OCI-LY3 (cell line): ENCODE measurements around the gene ATN1.
"Not testable (repeated sequence)": the region's sequence is repeated elsewhere in the genome, so short reads cannot be mapped to it uniquely, and the experiment has no call there.

ENCODE experiments used
- H2AFZ ChIP-seq: fragments of 200-600, 300-600 bp; shearing (Covaris generic); 2 replicates; pipeline ENCODE4 v1.6.0; 2014; ENCODE audit warnings: antibody characterized with exemption, low read depth, low read length
- H3K27ac ChIP-seq: fragments of 200-600, 300-600 bp; sonication (generic); 2 replicates; pipeline ENCODE4 v1.5.1; 2014; ENCODE audit warnings: mild to moderate bottlenecking, low read length, moderate library complexity, mixed read lengths
- H3K27me3 ChIP-seq: fragments of 200-600, 300-600 bp; sonication (generic); 2 replicates; pipeline ENCODE4 v1.6.1; 2014; ENCODE audit warnings: low read depth, low read length, mixed read lengths
- H3K36me3 ChIP-seq: fragments of 200-600, 300-600 bp; sonication (generic); replicated peaks from 2 replicates; pipeline ENCODE3; 2014; ENCODE audit warnings: low read depth, low read length, mixed read lengths
- H3K4me1 ChIP-seq: fragments of 300-600, 200-600 bp; sonication (generic); 2 replicates; pipeline ENCODE4 v1.6.1; 2014; ENCODE audit warnings: low read length, mixed read lengths
- H3K4me2 ChIP-seq: fragments of 200-600, 300-600 bp; sonication (generic); 2 replicates; pipeline ENCODE4 v1.6.1; 2014; ENCODE audit warnings: low read length, mixed read lengths
- H3K4me3 ChIP-seq: fragments of 300-600, 200-600 bp; sonication (generic); 2 replicates; pipeline ENCODE4 v1.5.1; 2014; ENCODE audit warnings: antibody characterized with exemption, mild to moderate bottlenecking, low read length, moderate library complexity
- H3K79me2 ChIP-seq: fragments of 300-600, 200-600 bp; shearing (Covaris generic); 2 replicates; pipeline ENCODE4 v1.6.1; 2014; ENCODE audit warnings: mild to moderate bottlenecking, low read length, mixed read lengths
- H3K9ac ChIP-seq: fragments of 300-600, 200-600 bp; shearing (Covaris generic); 2 replicates; pipeline ENCODE4 v1.6.0; 2014; ENCODE audit warnings: mild to moderate bottlenecking, low read length, moderate library complexity
- H3K9me3 ChIP-seq: fragments of 200-600, 300-600 bp; shearing (Covaris generic); 2 replicates; pipeline ENCODE4 v1.6.1; 2014; ENCODE audit warnings: low read length, mixed read lengths; ENCODE audit not compliant: insufficient read depth
- H4K20me1 ChIP-seq: fragments of 200-600, 300-600 bp; sonication (generic); 2 replicates; pipeline ENCODE4 v1.6.1; 2016; ENCODE audit warnings: low read length, mixed read lengths; ENCODE audit not compliant: insufficient read depth
- EZH2phosphoT487 ChIP-seq: fragments of 200-600 bp; shearing (Covaris generic); IDR thresholded peaks from 2 replicates; pipeline ENCODE4 v1.6.1; 2018; ENCODE audit warnings: antibody characterized with exemption, mixed run types, low read depth
- TF ChIP-seq, protein P1 (sequence below): fragments of 200-600, 300-600 bp; sonication (generic); IDR thresholded peaks from 2 replicates; pipeline ENCODE4 v1.5.1; 2014; ENCODE audit warnings: antibody characterized with exemption, low read length, low read depth

Gene ATN1, protein sequence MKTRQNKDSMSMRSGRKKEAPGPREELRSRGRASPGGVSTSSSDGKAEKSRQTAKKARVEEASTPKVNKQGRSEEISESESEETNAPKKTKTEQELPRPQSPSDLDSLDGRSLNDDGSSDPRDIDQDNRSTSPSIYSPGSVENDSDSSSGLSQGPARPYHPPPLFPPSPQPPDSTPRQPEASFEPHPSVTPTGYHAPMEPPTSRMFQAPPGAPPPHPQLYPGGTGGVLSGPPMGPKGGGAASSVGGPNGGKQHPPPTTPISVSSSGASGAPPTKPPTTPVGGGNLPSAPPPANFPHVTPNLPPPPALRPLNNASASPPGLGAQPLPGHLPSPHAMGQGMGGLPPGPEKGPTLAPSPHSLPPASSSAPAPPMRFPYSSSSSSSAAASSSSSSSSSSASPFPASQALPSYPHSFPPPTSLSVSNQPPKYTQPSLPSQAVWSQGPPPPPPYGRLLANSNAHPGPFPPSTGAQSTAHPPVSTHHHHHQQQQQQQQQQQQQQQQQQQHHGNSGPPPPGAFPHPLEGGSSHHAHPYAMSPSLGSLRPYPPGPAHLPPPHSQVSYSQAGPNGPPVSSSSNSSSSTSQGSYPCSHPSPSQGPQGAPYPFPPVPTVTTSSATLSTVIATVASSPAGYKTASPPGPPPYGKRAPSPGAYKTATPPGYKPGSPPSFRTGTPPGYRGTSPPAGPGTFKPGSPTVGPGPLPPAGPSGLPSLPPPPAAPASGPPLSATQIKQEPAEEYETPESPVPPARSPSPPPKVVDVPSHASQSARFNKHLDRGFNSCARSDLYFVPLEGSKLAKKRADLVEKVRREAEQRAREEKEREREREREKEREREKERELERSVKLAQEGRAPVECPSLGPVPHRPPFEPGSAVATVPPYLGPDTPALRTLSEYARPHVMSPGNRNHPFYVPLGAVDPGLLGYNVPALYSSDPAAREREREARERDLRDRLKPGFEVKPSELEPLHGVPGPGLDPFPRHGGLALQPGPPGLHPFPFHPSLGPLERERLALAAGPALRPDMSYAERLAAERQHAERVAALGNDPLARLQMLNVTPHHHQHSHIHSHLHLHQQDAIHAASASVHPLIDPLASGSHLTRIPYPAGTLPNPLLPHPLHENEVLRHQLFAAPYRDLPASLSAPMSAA (N-terminal part only)

DNA sequence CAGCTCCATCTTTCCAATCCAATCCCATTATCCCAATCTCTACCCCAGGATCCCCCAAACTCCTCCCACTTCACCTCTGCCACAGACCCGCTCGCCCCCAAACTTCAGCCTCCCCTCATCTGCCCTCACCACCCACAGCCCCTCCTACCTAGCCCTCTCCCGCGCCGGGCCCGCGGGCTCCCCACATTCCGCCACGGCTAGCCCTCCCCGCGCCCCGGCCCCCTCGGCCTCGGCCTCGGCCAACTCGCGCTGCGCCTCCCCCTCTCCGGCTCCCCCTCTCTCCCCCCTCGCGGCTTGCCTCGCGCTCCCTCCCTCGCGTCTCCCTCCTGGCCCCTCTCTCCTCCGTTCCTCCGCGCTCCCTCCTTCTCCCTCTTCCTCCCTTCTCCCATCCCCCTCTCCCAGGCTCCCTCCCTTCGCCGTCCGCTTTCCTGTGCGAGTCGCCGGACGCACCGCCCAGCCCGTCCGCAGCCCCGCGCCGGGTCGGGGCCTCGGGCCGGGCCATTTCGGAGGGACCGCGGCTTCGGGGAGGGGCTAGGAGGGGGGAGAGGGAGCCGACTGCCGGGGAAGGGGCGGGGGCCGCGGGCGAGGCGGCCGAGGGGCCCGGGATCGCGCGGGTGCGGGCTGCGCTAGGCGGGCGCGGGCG is at the start of gene ATN1:
Gene ATN1 (plus strand): TSS at position 581 of the 643 bp plus-strand sequence. CDS start 6,043 bp downstream, outside the sequence.
- H3K27ac ChIP-seq: peak within 1 kb of the TSS; percentile 66

DNA sequence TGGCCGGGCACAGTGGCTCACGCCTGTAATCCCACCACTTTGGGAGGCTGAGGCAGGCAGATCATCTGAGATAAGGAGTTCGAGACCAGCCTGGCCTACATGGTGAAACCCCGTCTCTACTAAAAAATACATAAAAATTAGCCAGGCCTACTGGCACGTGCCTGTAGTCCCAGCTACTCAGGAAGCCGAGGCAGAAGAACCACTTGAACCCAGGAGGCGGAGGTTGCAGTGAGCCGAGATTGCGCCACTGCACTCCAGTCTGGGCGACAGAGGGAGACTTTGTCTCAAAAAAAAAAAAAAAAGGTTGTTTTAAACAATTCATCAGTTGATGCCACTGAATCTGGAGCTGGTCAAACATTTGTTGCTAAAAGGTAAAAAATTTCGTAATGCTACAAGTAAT is 47.9 kb upstream of the ATN1 start:
- not testable (repeated sequence) for H3K79me2 ChIP-seq, H2AFZ ChIP-seq, H3K27ac ChIP-seq, H4K20me1 ChIP-seq, H3K27me3 ChIP-seq, H3K36me3 ChIP-seq, H3K9ac ChIP-seq, H3K4me3 ChIP-seq, H3K4me1 ChIP-seq, H3K9me3 ChIP-seq, H3K4me2 ChIP-seq

More for the DNA sequence above, at the start of gene ATN1:
- peak within 1 kb of the TSS; percentile 95 for H3K4me2 ChIP-seq
- no peaks in the 10 kb centered on the region for H3K27me3 ChIP-seq
- H3K9ac ChIP-seq: peak within 1 kb of the TSS; percentile 96
- H4K20me1 ChIP-seq: no peaks in the 10 kb centered on the region
- peaks cover 39% of the 10 kb centered on the region for H3K79me2 ChIP-seq
- TF ChIP-seq, protein P1, sequence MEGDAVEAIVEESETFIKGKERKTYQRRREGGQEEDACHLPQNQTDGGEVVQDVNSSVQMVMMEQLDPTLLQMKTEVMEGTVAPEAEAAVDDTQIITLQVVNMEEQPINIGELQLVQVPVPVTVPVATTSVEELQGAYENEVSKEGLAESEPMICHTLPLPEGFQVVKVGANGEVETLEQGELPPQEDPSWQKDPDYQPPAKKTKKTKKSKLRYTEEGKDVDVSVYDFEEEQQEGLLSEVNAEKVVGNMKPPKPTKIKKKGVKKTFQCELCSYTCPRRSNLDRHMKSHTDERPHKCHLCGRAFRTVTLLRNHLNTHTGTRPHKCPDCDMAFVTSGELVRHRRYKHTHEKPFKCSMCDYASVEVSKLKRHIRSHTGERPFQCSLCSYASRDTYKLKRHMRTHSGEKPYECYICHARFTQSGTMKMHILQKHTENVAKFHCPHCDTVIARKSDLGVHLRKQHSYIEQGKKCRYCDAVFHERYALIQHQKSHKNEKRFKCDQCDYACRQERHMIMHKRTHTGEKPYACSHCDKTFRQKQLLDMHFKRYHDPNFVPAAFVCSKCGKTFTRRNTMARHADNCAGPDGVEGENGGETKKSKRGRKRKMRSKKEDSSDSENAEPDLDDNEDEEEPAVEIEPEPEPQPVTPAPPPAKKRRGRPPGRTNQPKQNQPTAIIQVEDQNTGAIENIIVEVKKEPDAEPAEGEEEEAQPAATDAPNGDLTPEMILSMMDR: no peak
- TF ChIP-seq EZH2phosphoT487: no peak
- H2AFZ ChIP-seq: peak within 1 kb of the TSS; percentile 99
- H3K4me1 ChIP-seq: peaks cover 29% of the 10 kb centered on the region
- H3K9me3 ChIP-seq: no peaks in the 10 kb centered on the region
- H3K36me3 ChIP-seq: peaks cover 10% of the 10 kb centered on the region
- peak within 1 kb of the TSS; percentile 100 for H3K4me3 ChIP-seq

DNA sequence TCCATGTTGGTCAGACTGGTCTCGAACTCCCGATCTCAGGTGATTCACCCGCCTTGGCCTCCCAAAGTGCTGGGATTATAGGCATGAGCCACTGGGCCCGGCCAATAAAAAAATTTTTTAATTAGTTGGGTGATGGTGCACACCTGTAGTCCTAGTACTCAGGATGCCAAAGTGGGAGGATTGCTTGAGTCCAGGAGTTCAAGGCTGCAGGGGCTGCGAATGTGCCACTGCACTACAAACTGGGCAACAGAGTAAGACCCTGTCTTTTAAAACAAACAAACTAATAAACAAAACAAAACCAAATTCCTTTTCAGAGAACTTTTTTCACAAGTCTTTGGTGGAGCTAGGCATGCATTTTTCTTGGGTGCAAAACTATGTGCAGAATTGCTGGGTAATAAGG is 44.5 kb upstream of the ATN1 start:
- no peaks in the 10 kb centered on the region for H4K20me1 ChIP-seq
- H3K9me3 ChIP-seq: no peaks in the 10 kb centered on the region
- H3K27ac ChIP-seq: no peak overlapping the region
- no peaks in the 10 kb centered on the region for H3K27me3 ChIP-seq
- H3K9ac ChIP-seq: no peak overlapping the region
- H3K4me2 ChIP-seq: no peak overlapping the region
- H2AFZ ChIP-seq: no peak overlapping the region
- peaks cover 24% of the 10 kb centered on the region for H3K4me1 ChIP-seq
- TF ChIP-seq, protein P1: no peak
- no peak for TF ChIP-seq EZH2phosphoT487
- H3K4me3 ChIP-seq: no peak overlapping the region
- H3K79me2 ChIP-seq: no peaks in the 10 kb centered on the region
- no peaks in the 10 kb centered on the region for H3K36me3 ChIP-seq

DNA sequence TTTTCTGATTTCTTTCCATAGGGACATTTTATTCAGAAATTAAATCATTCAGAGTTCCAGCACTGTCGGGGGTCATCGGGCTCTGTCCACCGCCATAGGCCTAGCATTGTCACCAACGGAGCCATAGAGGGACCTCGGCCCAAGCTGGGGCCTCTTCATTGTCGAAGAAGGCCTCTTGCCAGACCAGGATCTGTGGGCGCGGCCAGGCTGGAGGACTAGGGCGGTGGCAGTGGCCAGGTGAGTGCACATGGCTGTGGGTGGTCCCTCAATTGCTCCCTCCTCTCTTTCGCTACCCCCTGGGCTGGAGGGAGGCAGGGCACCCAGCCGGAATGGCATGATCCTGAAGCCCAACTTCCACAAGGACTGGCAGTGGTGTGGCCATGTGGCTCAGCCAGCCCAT is 44.1 kb upstream of the ATN1 start:
- Histone ChIP-seq H3K36me3 (no peaks in the 10 kb centered on the region), H3K4me1 (peaks cover 25% of the 10 kb centered on the region), H3K4me3 (no peak overlapping the region), H4K20me1 (no peaks in the 10 kb centered on the region), H3K9me3 (no peaks in the 10 kb centered on the region), H3K9ac (no peak overlapping the region), H2AFZ (no peak overlapping the region), H3K79me2 (no peaks in the 10 kb centered on the region), H3K27ac (no peak overlapping the region), H3K27me3 (no peaks in the 10 kb centered on the region), H3K4me2 (no peak overlapping the region)
- no peak for TF ChIP-seq EZH2phosphoT487
- TF ChIP-seq, protein P1: no peak
